ENCODE measurements around the gene JMJD6.
A peak's percentile ranks its signal among the peaks of the same experiment; 100 is the strongest.

Gene JMJD6

DNA sequence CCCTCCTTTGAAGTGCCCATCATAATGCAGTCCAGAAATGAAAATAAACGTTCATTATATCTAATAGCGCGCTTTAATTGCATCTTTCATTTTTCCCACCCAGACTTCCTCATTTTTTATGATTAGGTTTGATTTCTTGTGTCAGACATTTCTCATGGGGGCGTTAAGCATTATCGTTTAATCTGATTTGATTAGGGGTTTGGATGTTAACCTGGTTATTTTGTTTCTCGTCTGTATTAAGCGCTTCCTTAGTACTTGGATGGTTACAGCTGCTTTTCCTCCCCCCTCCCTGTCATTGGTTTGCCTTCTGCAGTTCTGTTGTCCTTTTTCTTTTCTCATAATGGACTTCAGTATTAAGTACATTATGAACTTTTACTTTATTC is 12.1 kb upstream of the JMJD6 start:
- Histone ChIP-seq H3F3A (ENCODE audit: insufficient read depth, low read length) (peaks cover 13% of the 10 kb centered on the region), H3K9me3 (ENCODE audit: low read length) (no peaks in the 10 kb centered on the region), H3K4me2 (ENCODE audit: low read length) (peak overlapping the region; percentile 95), H2AFZ (ENCODE audit: low read length) (no peak overlapping the region), H3K27ac (ENCODE audit: low read depth, low read length, poor library complexity, severe bottlenecking) (peak overlapping the region; percentile 90), H4K20me1 (ENCODE audit: insufficient read depth, low read length) (no peaks in the 10 kb centered on the region), H3K79me2 (ENCODE audit: insufficient read depth, low read length) (peaks cover 42% of the 10 kb centered on the region), H3K4me3 (ENCODE audit: low read depth, low read length, poor library complexity, severe bottlenecking) (peak overlapping the region; percentile 96), H3K9ac (ENCODE audit: low read length) (peak overlapping the region; percentile 90), H3K9me2 (ENCODE audit: low read depth, low read length) (no peaks in the 10 kb centered on the region), H3K36me3 (ENCODE audit: insufficient read depth, low read length) (peaks cover 52% of the 10 kb centered on the region), H3K4me1 (ENCODE audit: insufficient read depth, low read length, severe bottlenecking) (peaks cover 49% of the 10 kb centered on the region), H3K27me3 (ENCODE audit: insufficient read depth, low read length) (no peaks in the 10 kb centered on the region)
- TF ChIP-seq EZH2 (IDR thresholded peaks at IDR 0.05; ENCODE audit: borderline replicate concordance, low read length) (no peak), CTCF (IDR thresholded peaks at IDR 0.05; ENCODE audit: low read length) (no peak)

GRCh38 chr17:76737676-76738467 is 11.5 kb upstream of the JMJD6 start, which contains the start of gene MFSD11:
Gene MFSD11 (plus strand): TSS chr17:76738119. CDS start chr17:76738353, 234 bp downstream.
- no peaks in the 10 kb centered on the region for H3K9me2 ChIP-seq (ENCODE audit: low read depth, low read length)
- H4K20me1 ChIP-seq (ENCODE audit: insufficient read depth, low read length) = no peaks in the 10 kb centered on the region
- peak within 1 kb of the TSS; percentile 96 for H3K27ac ChIP-seq (ENCODE audit: low read depth, low read length, poor library complexity, severe bottlenecking)
- peaks cover 57% of the 10 kb centered on the region for H3K36me3 ChIP-seq (ENCODE audit: insufficient read depth, low read length)
- H3K9me3 ChIP-seq (ENCODE audit: low read length) = no peaks in the 10 kb centered on the region
- H3K4me2 ChIP-seq (ENCODE audit: low read length) = peak within 1 kb of the TSS; percentile 95
- peaks cover 19% of the 10 kb centered on the region for H3F3A ChIP-seq (ENCODE audit: insufficient read depth, low read length)
- no peaks in the 10 kb centered on the region for H3K27me3 ChIP-seq (ENCODE audit: insufficient read depth, low read length)
- peak within 1 kb of the TSS; percentile 100 for H3K9ac ChIP-seq (ENCODE audit: low read length)
- H3K79me2 ChIP-seq (ENCODE audit: insufficient read depth, low read length) = peaks cover 43% of the 10 kb centered on the region
- peaks cover 55% of the 10 kb centered on the region for H3K4me1 ChIP-seq (ENCODE audit: insufficient read depth, low read length, severe bottlenecking)
- no peak within 1 kb of the TSS for H2AFZ ChIP-seq (ENCODE audit: low read length)
- no peak for TF ChIP-seq EZH2 (IDR thresholded peaks at IDR 0.05; ENCODE audit: borderline replicate concordance, low read length)
- TF ChIP-seq CTCF (IDR thresholded peaks at IDR 0.05; ENCODE audit: low read length) = no peak
- peak within 1 kb of the TSS; percentile 96 for H3K4me3 ChIP-seq (ENCODE audit: low read depth, low read length, poor library complexity, severe bottlenecking)

GRCh38 chr17:76737082-76737675 is 10.8 kb upstream of the JMJD6 start, which contains the start of gene SRSF2:
Gene SRSF2 (minus strand): TSS chr17:76737331. CDS start chr17:76737160, 171 bp downstream.
- no peaks in the 10 kb centered on the region for H3K9me2 ChIP-seq (ENCODE audit: low read depth, low read length)
- H3K4me2 ChIP-seq (ENCODE audit: low read length) = peak within 1 kb of the TSS; percentile 95
- peak within 1 kb of the TSS; percentile 96 for H3K4me3 ChIP-seq (ENCODE audit: low read depth, low read length, poor library complexity, severe bottlenecking)
- peaks cover 43% of the 10 kb centered on the region for H3K79me2 ChIP-seq (ENCODE audit: insufficient read depth, low read length)
- no peaks in the 10 kb centered on the region for H4K20me1 ChIP-seq (ENCODE audit: insufficient read depth, low read length)
- H3K36me3 ChIP-seq (ENCODE audit: insufficient read depth, low read length) = peaks cover 57% of the 10 kb centered on the region
- peaks cover 61% of the 10 kb centered on the region for H3K4me1 ChIP-seq (ENCODE audit: insufficient read depth, low read length, severe bottlenecking)
- no peak within 1 kb of the TSS for H2AFZ ChIP-seq (ENCODE audit: low read length)
- TF ChIP-seq CTCF (IDR thresholded peaks at IDR 0.05; ENCODE audit: low read length) (no peak), EZH2 (IDR thresholded peaks at IDR 0.05; ENCODE audit: borderline replicate concordance, low read length) (no peak)
- H3F3A ChIP-seq (ENCODE audit: insufficient read depth, low read length) = peaks cover 24% of the 10 kb centered on the region
- H3K9ac ChIP-seq (ENCODE audit: low read length) = peak within 1 kb of the TSS; percentile 100
- no peaks in the 10 kb centered on the region for H3K9me3 ChIP-seq (ENCODE audit: low read length)
- H3K27me3 ChIP-seq (ENCODE audit: insufficient read depth, low read length) = no peaks in the 10 kb centered on the region
- peak within 1 kb of the TSS; percentile 96 for H3K27ac ChIP-seq (ENCODE audit: low read depth, low read length, poor library complexity, severe bottlenecking)
